Vagina (tissue), 2 donors: ENCODE results near the gene KRTAP2-1.

ENCODE experiments used
- POLR2A ChIP-seq, 2 donors: fragments of 450-650 bp; IDR thresholded peaks; one replicate each; pipeline ENCODE4 v1.6.1; 2017; ENCODE audit warnings: antibody characterized with exemption in 2 of 2, mild to moderate bottlenecking in 2 of 2, moderate library complexity in 2 of 2
- POLR2AphosphoS5 ChIP-seq, 2 donors: sonication (generic); formaldehyde crosslinking; IDR thresholded peaks; one replicate each; pipeline ENCODE4 v1.9.0; 2017; ENCODE audit warnings: antibody characterized with exemption in 2 of 2, mild to moderate bottlenecking in 2 of 2, low read depth in 1 of 2; ENCODE audit not compliant: insufficient read depth in 1 of 2
- TF ChIP-seq, protein P1 (sequence below), 3 experiments: fragments of 450-650 bp in 2 of 3; fragments of 200-600 bp in 1 of 3; sonication (generic) in 1 of 3; IDR thresholded peaks; one replicate each; pipeline ENCODE4 v1.5.1; 2017 to 2019; ENCODE audit warnings: antibody characterized with exemption in 3 of 3, mild to moderate bottlenecking in 2 of 3, moderate library complexity in 2 of 3

- TF ChIP-seq, protein P1, sequence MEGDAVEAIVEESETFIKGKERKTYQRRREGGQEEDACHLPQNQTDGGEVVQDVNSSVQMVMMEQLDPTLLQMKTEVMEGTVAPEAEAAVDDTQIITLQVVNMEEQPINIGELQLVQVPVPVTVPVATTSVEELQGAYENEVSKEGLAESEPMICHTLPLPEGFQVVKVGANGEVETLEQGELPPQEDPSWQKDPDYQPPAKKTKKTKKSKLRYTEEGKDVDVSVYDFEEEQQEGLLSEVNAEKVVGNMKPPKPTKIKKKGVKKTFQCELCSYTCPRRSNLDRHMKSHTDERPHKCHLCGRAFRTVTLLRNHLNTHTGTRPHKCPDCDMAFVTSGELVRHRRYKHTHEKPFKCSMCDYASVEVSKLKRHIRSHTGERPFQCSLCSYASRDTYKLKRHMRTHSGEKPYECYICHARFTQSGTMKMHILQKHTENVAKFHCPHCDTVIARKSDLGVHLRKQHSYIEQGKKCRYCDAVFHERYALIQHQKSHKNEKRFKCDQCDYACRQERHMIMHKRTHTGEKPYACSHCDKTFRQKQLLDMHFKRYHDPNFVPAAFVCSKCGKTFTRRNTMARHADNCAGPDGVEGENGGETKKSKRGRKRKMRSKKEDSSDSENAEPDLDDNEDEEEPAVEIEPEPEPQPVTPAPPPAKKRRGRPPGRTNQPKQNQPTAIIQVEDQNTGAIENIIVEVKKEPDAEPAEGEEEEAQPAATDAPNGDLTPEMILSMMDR (IDR thresholded peaks at IDR 0.05): no peak
- no peak for TF ChIP-seq POLR2AphosphoS5 (IDR thresholded peaks at IDR 0.05; ENCODE audit: insufficient read depth in 1 of 2, low read depth in 1 of 2)
- no peak for TF ChIP-seq POLR2A (IDR thresholded peaks at IDR 0.05)
These were observed 21.9 kb upstream of the KRTAP2-1 start for GRCh38 chr17:41069031-41069430.
